GM23338 (cell line): ENCODE results near the gene SNTG2.

Experiments used
- EZH2phosphoT487 ChIP-seq: fragments of 200-600 bp; sonication (generic); IDR thresholded peaks from one replicate; pipeline ENCODE4 v1.8.1; 2018; ENCODE audit warnings: antibody characterized with exemption; ENCODE audit not compliant: unreplicated experiment
- POLR2AphosphoS5 ChIP-seq: IDR thresholded peaks from 2 replicates; pipeline ENCODE4 v1.6.1; 2016; ENCODE audit warnings: antibody characterized with exemption, low read depth
- REST ChIP-seq: IDR thresholded peaks from one replicate; pipeline ENCODE4 v1.6.1; 2018; ENCODE audit warnings: antibody characterized with exemption; ENCODE audit not compliant: unreplicated experiment
- ZNF331 ChIP-seq: fragments of 250-450 bp; sonication (Bioruptor Pico); IDR thresholded peaks from 2 replicates; pipeline ENCODE4 v1.5.0; 2020; ENCODE audit warnings: low read depth, mild to moderate bottlenecking, moderate library complexity
- TF ChIP-seq, protein P1 (sequence below), 2 experiments: fragments of 200-600 bp in 1 of 2; sonication (generic) in 1 of 2; conservative IDR thresholded peaks; 2 replicates each; pipeline versions ENCODE4 v1.5.1 to v1.6.1; 2016 to 2017; ENCODE audit warnings: antibody characterized with exemption in 2 of 2, low read depth in 2 of 2, mild to moderate bottlenecking in 2 of 2, moderate library complexity in 1 of 2

DNA sequence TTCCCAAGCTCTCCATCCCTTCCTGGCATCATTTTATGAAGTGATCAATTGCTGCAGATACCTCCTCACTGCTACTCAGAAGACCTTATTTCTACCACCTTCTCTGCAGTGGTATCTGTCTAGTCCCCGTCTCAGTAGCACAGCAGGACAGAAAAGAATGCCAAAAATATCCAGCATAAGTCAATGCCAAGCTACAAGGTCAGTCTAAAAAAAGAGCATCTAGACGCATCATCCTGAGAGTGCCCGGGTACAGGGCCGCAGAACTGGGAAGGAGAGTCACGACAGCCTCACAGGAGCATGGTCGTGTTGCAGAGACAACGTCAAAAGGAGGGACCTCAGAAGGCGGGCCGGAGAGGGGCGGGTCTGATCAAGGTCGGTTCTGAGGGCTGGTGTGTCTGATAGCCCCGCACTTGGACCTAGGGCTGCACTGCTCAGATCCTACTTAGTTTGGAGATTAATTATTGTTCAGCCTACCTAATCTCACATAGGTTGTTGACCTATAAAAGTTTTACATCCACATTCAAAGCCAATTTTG, 24.3 kb upstream of the SNTG2 start:
- TF ChIP-seq ZNF331 (CRISPR knock-in tag) (no peak), REST (no peak), POLR2AphosphoS5 (no peak), EZH2phosphoT487 (no peak)
- TF ChIP-seq, protein P1, sequence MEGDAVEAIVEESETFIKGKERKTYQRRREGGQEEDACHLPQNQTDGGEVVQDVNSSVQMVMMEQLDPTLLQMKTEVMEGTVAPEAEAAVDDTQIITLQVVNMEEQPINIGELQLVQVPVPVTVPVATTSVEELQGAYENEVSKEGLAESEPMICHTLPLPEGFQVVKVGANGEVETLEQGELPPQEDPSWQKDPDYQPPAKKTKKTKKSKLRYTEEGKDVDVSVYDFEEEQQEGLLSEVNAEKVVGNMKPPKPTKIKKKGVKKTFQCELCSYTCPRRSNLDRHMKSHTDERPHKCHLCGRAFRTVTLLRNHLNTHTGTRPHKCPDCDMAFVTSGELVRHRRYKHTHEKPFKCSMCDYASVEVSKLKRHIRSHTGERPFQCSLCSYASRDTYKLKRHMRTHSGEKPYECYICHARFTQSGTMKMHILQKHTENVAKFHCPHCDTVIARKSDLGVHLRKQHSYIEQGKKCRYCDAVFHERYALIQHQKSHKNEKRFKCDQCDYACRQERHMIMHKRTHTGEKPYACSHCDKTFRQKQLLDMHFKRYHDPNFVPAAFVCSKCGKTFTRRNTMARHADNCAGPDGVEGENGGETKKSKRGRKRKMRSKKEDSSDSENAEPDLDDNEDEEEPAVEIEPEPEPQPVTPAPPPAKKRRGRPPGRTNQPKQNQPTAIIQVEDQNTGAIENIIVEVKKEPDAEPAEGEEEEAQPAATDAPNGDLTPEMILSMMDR (conservative IDR thresholded peaks at IDR 0.05; ENCODE audit: low read depth in 2 of 2) = no peak
